ENCODE results near the gene PARD3B. TPM values are rescaled to one million over a fixed set of nuclear protein-coding genes. Genes with fewer than 3 reads are reported as not detected.

The PARD3B gene
- total and polyA plus RNA-seq, 2 of the 8 experiments (the other 6 are each of a cell fraction or from before 2014, with no cell fraction given) = 1.2 to 5.7 TPM

DNA sequence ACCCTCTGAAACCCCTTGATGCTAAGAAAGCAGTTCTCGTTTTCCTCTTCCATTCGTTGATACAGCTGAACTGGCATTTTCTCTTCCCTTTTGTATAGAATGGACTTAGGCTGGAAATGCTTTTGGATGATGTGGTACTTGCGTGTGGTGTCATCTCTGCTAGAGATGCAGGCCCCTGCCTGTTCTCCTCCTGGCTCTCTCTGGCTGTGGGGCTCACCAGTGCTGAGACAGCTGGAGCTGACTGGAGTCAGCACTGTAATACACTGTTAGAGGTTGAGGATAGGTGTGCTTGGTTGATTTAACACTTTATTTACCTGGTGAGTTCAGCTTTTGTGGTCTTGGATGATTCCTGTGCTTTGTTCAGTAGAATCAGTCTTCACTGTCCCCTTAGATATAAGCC, 30.2 kb downstream of the PARD3B start:
- no peak for FAIRE-seq
- Histone ChIP-seq H2BK15ac (ENCODE audit: low read length) (no peak overlapping the region), H3K9me3 (ENCODE audit: insufficient read depth in 2 of 2, low read depth in 1 of 2, low read length in 1 of 2) (no peaks in the 10 kb centered on the region), H3K4me3 (ENCODE audit: extremely low read depth in 1 of 4, insufficient read depth in 2 of 4, low read depth in 3 of 4, low read length in 4 of 4) (no peak overlapping the region), H3K27ac (ENCODE audit: low read depth, low read length) (no peak overlapping the region), H3K23ac (ENCODE audit: insufficient read length) (no peak overlapping the region), H3K36me3 (ENCODE audit: control insufficient read depth in 2 of 4, insufficient read depth in 4 of 4, low read length in 3 of 4) (no peaks in the 10 kb centered on the region), H3K27me3 (replicated peaks in 1 of 4; ENCODE audit: control insufficient read depth in 3 of 4, extremely low read depth in 1 of 4, insufficient read depth in 3 of 4, low read length in 3 of 4) (no peaks in the 10 kb centered on the region), H4K91ac (replicated peaks; ENCODE audit: insufficient read length, low read length) (no peak overlapping the region), H3K14ac (ENCODE audit: insufficient read length) (no peak overlapping the region), H4K8ac (ENCODE audit: extremely low read depth, insufficient read depth, low read length) (no peak overlapping the region), H3K4me2 (ENCODE audit: insufficient read depth in 1 of 2, low read depth in 2 of 2, low read length in 2 of 2) (no peak overlapping the region), H2BK5ac (ENCODE audit: low read depth, low read length) (no peak overlapping the region), H3K18ac (ENCODE audit: extremely low read depth, low read length) (no peak overlapping the region), H4K5ac (ENCODE audit: insufficient read length, low read depth, low read length) (no peak overlapping the region), H2BK12ac (ENCODE audit: low read depth, low read length) (no peak overlapping the region), H2BK20ac (ENCODE audit: low read length) (no peak overlapping the region), H2BK120ac (replicated peaks; ENCODE audit: low read depth, low read length) (no peak overlapping the region), H4K20me1 (replicated peaks in 1 of 2; ENCODE audit: control insufficient read depth in 1 of 2, insufficient read depth in 2 of 2, low read length in 2 of 2) (no peaks in the 10 kb centered on the region), H3K56ac (replicated peaks; ENCODE audit: insufficient read length, low read depth, low read length) (no peak overlapping the region), H3K23me2 (ENCODE audit: low read depth, low read length) (no peaks in the 10 kb centered on the region), H3K79me1 (ENCODE audit: low read depth, low read length) (no peaks in the 10 kb centered on the region), H3K4ac (replicated peaks; ENCODE audit: insufficient read length, low read depth, low read length) (no peak overlapping the region), H3K4me1 (replicated peaks in 1 of 4; ENCODE audit: control insufficient read depth in 3 of 4, insufficient read depth in 4 of 4, low read length in 3 of 4) (no peaks in the 10 kb centered on the region), H3K79me2 (ENCODE audit: control insufficient read depth in 1 of 2, insufficient read depth in 2 of 2, low read length in 2 of 2) (no peaks in the 10 kb centered on the region), H2AFZ (ENCODE audit: low read length) (no peak overlapping the region), H3K9ac (replicated peaks in 1 of 4; ENCODE audit: extremely low read depth in 1 of 4, low read depth in 3 of 4, low read length in 3 of 4) (no peak overlapping the region), H2AK5ac (ENCODE audit: low read depth, low read length) (no peak overlapping the region)
- CTCF ChIA-PET (ENCODE audit: partially characterized antibody) = interaction anchor here (0.9 kb wide), 1 partner anchor 293 kb away, joined by 4 read pairs; no protein-coding TSS in a partner anchor
- TF ChIP-seq JUN (IDR thresholded peaks at IDR 0.05; ENCODE audit: low read depth, low read length) (no peak), RXRA (IDR thresholded peaks at IDR 0.05; ENCODE audit: insufficient read depth, low read depth, low read length) (no peak), RBBP5 (IDR thresholded peaks at IDR 0.05; ENCODE audit: borderline replicate concordance, low read depth, low read length) (no peak), SP4 (IDR thresholded peaks at IDR 0.05; ENCODE audit: low read length) (no peak), JUND (IDR thresholded peaks at IDR 0.05; ENCODE audit: low read length) (no peak)
- DNase-seq (ENCODE audit: low read depth in 1 of 2, low spot score in 2 of 2) = no peak
- 91% methylated on average over 3 of the region's 3 CpGs; no CpG with 5 or more reads in 1 of the 2 experiments for WGBS, 2 experiments (ENCODE audit: extremely low coverage in 1 of 2, insufficient coverage in 1 of 2, insufficient read length in 1 of 2, insufficient replicate concordance in 2 of 2, low coverage in 1 of 2, low lambda C conversion rate in 2 of 2, missing lambda C conversion rate in 1 of 2)
- POLR2A ChIA-PET (ENCODE audit: partially characterized antibody) = no interaction called here

All from H1 (cell line).